DMS79 (cell line): ENCODE data around the gene DNAJB11.
"Not testable (repeated sequence)": the region's sequence is repeated elsewhere in the genome, so short reads cannot be mapped to it uniquely, and the experiment has no call there.

Experiments used
- DNase-seq: peaks from one replicate; lab custom pipeline; 2025; lab: John Stamatoyannopoulos, UW

Gene DNAJB11

DNA sequence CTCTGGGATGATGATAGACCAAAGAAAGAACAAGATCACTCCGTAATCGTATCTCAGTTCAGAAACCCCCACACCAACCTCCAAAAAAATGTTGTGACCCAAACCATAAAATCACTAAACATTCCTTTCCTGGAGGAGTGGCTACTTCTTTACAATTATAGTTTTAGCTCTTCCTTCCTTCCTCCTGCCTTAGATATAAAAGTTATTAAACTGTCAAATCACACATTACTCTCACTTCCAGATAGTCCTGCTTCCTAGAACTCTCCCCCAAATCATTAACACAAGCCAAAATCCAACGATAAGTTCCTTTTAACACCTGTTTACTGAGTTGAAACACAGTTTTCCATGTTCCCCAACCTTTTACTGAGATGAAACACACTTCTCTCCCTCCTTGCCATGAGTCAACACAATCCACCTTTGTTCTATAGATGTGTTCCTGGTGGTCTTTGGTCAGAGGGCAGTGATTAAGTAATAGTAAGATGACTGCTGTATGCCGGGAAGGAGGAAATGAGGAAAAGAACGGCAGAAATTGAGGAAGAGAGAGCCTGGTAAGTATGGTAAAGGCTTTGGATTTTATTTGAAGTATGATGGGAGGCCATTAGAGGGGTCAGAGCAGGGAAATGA is 18.0 kb upstream of the DNAJB11 start:
- DNase-seq, result no peak

DNA sequence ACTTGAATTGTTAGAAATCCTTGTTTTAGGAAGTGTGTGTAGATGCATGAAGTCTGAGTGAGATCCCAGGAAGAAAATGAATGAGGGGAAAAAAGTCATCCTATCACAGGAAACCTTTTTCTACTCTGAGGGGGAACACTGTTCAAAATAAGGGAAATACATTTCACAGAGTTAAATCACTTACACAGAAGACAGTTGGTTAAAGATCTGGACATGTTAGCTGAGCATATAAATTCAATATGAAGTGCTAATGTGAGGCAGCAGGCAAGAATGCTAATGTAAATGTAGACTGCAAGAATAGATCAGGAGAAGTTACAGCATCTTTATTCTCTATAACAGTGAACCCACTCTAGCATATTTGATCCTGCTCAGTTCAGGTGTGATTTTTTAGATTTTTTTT is 5.9 kb upstream of the DNAJB11 start:
- DNase-seq, result no peak

DNA sequence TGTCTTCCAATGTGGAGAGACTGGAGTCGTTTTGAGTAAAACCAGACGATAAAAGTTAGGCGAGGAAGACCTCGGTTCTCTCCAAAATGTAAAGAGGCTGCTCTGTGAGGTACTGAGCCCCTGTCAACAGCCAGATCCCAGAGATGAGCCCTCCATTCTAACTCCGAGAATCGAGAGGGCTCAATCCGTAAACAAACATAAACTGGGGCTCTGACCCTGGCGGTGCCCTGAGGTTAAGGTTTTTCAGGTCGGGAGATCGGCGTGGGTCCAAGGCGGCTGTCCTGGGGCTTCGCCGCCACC is 3.8 kb upstream of the DNAJB11 start:
- DNase-seq, result no peak

DNA sequence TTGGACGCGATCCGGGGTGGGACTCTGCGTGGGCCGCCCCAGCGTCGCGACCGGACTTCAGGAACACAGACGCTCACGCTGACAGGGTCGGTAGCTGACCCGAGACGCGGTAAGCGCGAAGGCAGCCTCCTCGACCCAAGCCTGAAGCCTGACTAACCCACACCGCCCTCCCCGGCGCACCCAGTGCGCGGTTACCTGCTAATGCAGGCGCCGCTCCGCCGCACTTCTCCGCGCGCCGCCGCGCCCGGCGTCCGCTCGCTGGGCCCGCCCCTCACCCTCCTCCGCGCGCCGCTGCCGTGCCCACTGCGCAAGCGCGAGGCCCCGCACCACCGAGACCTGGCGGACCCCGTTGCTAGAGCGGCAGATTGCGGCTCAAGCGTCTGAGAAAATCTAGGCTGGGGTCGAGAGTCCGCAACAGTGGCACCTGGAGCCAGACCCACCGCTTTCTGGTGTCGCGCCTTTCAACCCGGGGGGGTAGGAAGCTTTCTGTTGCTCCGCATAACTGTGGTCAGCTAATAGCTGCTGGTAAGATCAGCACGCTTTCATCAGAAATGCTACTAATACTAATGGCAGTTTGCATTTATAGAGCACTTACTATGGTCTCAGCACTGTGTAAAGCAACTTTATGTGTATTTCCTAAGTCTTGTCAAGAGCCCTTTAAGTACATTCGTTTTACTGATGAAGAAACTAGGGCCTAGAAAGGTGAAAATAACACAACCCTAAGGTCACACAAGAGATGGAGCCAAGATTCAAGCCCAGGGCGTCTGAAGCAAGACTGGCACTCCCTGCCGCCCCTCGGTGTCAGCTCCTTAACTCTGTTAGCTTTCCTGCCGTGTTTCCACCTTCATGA is 3.2 kb upstream of the DNAJB11 start, which contains the start of gene TBCCD1:
TBCCD1 (minus strand) TSS at position 268 of the 850 bp plus-strand sequence. CDS start 3,010 bp downstream, outside the sequence.
- DNase-seq, result peak; percentile 67

DNA sequence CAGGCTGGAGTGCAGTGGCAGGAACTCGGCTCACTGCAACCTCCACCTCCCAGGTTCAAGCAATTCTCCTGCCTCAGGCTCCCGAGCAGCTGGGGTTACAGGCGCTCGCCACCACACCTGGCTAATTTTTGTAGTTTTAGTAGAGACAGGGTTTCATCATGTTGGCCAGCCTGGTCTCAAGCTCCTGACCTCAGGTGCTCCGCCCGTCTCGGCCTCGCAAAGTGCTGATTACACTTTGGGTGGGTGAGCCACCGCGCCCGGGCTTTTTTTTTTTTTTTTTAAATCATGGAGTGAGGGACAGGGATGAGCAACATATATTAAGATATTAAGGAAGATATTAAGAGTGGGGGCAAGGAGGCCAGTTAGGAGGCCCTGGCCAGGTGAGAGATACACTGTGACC is 1.2 kb upstream of the DNAJB11 start:
- DNase-seq, result not testable (repeated sequence)

DNA sequence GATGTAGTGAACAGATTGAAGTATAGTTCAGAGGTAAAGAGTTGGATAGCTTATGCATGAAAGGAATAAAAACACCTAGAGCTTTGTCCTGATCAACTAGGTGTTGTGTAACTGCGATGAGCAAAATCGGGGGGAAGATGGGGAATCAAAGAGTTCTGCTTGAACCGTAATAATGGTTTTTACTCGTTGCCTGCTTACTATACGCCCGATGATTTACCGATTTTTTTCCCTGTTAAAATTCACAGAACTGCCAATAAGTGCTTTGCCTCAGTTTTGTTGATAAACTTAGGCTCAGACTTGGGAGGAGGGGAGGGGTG is 783 bp upstream of the DNAJB11 start:
- DNase-seq, result no peak

DNA sequence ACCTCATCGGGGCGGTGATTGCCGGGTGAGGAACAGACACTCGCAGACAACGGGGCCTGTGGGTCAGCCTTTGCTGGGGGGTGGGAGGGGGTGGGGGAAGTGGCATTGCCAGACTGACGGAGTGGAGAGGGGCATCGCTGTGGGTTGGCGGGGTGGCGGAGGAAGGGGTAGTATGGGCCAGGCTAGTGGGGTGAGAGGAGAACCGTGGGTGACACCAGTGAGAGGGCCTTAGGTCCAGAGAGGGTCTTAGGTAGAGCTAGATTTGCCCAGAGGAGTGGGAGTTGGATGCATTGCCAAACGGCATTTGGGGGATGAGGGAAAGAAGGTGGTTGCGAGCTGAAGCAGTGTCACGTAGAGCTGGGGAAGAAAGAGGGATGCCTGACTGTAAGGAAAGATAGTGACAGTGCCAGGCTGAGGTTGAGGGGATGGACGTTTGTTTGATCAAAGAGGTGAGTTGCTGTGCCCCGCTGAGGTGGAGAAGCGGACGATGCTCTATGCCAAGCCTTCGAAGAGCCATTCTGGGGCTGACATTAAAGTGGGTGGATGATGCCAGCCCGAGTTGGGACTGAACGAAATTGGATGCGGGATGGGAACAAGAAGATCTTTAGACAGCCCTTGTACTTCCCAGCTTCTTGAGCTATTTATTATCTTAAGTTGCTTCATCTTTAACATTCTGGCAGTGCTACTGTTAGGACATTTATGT is 572 bp downstream of the DNAJB11 start:
- DNase-seq, result no peak

DNA sequence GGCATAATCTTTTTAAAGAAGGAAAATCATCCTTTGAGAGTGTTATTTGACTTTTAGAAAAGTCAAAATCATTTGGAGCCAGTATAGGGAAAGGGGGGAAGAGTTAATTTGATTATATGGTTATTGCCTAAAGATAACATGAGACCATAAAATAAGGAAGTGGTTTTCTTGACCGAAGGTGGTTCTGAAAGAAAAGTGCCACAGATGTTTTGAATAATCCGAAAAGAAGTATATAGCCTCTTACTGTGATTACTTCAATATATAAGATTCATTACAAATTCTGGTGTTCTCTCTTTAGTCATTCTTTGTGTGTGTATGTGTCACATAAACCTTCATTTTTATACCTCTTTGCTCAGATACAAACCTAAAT is 1.1 kb downstream of the DNAJB11 start:
- no peak for DNase-seq

DNA sequence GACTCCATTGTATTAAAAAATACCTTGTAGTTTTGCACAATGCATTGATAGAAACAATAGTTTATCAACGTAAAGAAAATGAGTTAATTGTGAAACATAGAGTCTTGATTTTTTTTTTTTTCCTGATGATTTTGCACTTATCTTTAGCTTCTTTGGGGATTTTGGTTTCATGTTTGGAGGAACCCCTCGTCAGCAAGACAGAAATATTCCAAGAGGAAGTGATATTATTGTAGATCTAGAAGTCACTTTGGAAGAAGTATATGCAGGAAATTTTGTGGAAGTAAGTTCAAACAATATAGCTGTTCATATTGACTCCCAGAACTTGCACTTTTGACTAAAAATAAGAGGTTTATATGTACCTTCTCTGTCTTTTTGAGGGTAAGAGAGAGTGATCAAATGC is 7.0 kb downstream of the DNAJB11 start:
- no peak for DNase-seq

DNA sequence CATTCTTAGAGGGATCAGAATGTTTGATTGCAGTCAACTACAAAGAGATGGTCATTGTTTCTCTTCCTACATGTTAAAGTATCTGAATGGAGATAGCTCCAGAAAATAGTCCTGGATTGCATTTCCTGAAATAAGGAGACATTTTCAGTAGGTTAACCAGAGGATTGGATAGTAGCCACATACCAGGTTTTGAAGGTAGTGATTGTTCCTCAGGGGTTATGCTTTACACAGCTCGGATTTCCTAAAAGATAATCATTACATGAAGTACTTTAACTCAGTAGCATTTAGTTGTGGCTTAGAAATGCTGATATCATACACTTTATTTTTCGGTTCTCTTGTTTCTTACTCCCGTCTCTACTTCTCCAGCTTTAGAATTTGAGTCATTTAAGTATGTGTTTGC is 10.3 kb downstream of the DNAJB11 start:
- DNase-seq, result no peak

DNA sequence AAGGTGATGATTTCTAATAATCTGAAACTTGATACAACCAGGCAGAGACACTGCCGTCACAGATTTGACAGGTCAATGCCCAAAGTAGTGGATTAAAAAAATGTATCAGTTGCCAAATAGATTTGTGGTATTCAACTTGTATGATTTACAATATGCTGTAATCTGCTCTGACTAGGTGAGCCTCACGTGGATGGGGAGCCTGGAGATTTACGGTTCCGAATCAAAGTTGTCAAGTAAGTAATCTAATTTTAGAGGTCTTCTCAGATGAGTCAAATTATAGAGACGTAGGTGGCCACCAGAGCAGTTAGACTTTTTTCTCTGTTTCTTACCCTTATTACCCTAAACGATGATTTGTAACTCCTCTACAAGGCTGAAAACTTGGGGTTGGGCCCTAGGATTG is 12.0 kb downstream of the DNAJB11 start:
- no peak for DNase-seq

DNA sequence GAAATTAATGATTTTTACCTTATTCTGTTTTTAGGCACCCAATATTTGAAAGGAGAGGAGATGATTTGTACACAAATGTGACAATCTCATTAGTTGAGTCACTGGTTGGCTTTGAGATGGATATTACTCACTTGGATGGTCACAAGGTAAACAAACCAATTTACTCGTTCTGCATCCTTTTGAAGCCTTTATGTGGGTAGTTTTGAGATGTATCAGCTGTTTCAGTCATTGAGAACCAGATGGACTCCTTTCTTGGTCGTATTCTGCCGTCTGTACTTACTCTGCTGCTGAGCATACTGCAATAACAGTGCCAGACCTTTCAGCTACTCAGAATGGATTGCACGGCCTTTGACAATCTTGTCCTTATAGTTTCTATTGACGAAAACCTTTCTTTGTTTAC is 13.3 kb downstream of the DNAJB11 start:
- DNase-seq, result no peak

DNA sequence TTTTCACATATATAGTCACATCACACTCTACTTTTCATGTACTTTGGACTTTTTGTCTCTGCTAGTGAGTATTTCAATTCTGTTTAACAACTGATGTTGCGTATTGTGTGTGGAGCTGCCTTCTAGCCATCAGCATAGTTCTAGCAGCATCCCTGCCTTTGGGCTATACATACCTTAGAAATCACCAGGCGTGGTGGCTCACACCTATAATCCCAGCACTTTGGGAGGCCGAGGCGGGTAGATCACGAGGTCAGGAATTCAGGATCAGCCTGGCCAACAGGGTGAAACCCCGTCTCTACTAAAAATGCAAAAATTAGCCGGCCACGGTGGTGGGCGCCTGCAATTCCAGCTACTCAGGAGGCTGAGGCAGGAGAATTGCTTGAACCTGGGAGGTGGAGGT is 15.7 kb downstream of the DNAJB11 start:
- DNase-seq, result not testable (repeated sequence)

DNA sequence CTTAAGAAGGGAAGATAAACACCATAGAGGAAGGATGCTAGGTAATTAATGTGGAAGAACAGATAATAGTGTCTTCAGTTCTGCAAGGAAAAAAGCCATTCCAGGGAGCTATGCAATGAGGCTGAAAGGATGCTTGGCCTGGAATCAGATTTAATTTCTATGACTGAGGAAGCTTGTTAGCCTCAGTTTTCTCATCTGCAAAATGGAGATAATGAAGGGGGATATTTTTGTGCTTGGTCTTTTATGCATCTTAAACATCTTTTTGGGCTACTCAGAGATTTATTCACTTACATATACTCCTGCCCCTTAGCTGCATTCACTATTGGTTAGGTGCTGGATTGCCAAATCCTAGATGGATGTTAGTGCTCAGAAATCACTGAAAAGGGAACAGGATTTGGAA is 16.7 kb downstream of the DNAJB11 start:
- DNase-seq, result no peak

DNA sequence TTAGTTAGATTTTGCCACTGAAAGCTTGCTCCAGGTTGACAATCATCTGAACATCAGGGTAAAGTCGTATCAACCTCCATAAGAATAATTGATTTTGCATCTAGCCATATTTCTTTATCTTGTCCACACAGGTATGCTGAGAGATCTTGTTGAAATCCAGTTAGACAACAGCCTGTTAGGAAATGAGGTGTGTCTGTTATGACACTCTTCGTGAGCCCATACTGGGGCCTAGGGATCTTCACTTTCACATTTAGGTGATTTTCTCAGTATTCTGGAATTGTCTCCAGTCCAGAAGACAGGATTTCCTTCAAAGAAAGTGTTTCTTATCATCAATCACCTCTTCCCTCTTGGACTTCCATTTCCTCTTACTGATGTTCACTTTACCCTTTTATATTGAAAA is 18.1 kb downstream of the DNAJB11 start:
- DNase-seq, result no peak

DNA sequence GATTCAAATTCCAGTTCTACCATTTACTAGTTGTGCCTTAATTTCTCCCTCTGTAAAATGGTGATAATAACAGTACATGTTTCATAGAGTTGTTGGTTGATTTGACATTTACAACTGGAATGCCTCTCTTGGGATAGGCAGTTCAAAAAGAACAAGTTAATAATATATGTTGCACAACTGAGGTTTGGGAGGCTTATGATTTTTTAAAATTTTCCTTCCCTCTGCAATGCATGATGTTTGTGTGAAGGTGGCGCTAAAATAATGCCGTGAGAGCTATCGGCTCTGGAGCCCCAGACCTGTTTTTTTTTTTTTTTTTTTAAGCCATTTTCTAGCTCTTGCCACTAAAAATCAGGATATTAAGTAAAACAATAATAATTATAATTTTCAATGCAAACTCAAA is 18.6 kb downstream of the DNAJB11 start:
- DNase-seq, result no peak

DNA sequence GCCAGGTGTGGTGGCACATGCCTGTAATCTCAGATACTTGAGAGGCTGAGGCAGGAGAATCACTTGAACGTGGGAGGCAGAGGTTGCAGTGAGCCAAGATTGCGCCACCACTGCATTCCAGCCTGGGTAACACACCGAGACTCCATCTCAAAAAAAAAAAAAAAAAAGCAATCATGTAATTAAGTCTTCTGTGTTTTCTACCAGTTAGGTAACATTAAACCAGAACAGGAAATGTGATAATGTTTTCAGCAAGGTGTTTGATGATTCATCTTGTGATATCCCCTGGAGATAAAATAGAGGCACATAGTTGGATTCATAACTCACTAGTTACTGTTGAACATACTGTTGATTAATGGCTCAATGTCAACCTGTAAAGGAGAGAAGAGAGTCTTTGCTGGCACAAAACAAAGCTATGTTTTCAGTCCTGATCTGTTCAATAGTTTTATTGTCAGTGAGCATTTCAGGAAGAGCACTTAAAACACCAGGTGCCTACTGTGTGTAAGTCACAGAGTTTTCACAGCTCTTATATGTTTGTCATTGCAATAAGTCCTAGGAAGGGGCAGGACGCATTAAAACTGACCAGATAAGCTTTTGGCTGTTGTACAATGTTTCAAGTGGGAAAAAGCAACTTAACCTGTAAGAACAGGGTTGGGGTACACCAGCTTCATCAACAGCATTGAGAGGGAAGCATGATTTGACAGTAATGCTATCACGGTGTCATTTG is 19.5 kb downstream of the DNAJB11 start:
- DNase-seq, result no peak

DNA sequence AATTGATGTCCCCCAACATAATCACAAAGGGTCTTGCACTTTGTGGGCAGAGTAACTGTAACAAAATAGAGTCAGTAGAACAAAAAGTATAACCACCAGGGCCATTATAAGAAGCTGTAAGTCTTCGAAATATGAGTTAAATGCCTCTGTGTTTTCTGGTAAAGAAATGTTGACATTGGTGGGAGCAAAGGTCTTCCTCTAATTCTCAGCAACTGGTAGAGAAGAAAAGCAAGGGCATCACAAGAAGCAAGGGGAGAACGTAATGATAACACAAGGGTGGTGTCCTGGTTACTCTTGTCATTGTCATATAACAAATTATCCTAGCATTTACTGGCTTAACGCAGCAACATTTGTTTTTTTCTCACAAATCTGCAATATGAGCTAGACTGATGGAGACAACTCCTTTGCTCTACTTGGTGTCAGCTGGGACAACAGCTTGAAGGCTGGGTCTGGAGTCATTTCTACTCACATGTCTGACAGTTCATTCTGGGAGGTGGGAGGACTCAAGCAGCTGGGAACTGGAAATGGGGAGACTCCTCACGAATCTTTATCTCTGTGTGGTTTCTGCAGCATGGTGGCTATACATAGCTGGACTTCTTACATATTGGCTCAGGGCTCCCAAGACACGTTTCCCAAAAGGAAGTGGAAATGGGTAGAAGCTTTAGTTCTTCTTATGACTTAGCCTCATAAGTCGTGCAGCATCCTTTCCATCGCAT is 20.2 kb downstream of the DNAJB11 start:
- DNase-seq, result no peak

DNA sequence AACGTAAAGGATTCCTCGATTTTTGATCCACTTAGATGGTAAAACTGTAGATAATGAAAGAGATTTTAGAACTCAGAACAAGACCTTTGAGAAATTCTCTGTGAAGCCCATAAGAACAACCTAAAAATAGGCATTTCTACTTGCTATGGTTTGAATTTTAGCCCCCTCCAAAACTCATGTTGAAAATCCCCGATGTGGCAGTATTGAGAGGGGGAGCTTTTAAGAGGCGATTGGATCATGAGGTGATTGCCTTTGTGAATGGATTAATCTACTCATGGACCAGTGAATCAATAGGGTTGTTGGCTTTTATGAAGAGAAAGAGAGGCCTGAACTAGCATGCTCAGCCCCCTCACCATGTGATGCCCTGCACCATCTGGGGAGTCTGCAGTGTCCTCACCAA is 22.2 kb downstream of the DNAJB11 start:
- no peak for DNase-seq

DNA sequence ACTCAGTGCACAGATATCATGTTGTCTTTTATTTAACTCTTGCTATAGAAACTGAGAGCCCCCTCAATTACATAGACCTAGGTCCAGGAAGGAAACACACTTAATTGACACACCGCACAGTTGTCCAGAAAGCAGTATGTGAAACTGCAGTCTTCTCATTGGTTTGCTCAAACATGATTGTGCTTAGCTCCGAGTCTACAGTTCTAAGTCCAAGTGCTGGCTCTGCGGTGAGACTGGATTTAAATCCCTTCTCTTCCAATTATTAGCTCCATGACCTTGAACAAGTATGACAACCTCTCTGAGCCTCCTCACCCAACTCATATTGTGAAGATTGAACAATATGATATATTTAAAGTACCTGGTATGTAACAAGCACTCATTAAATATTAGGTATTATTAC is 23.3 kb downstream of the DNAJB11 start:
- DNase-seq, result no peak

DNA sequence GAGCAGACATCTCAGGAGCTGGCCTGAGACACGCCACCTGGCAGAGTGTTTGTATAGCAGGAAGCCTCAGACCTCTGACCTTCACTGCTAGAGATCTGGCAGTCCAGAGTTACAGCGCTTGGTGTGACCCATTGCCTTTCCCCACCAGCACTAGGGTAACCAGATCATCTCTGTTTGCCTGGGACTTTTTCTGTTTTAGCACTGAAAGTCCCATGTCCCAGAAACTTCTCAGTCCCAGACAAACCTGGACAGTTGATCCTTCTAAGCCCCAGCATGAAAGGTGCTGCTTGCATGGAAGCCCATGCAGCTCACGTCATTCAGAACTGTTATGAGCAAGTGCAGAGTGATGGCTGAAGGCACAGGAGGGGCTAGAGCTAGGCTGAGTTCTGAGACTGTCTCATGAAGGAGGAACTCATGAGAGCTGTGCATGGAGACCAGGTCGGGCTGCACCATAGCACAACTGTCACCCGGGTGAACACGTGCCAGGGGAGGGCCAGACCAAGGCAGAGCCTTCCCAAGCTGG is 24.1 kb downstream of the DNAJB11 start:
- no peak for DNase-seq
